NOMO-1 treated with dmso at 0.1 percent for 144 hours (cell line): ENCODE results near the gene TTI1.
A peak's percentile ranks its signal among the peaks of the same experiment; 100 is the strongest.

Source experiments
- DNase-seq: peaks from one replicate; lab custom pipeline; 2025; ENCODE audit not compliant: unreplicated experiment; lab: John Stamatoyannopoulos, UW

Gene TTI1

GRCh38 chr20:38055294-38055693 lies 22.0 kb upstream of the TTI1 start:
- no peak for DNase-seq

GRCh38 chr20:38054647-38055046 lies 21.4 kb upstream of the TTI1 start:
- no peak for DNase-seq

GRCh38 chr20:38052870-38053269 lies 19.6 kb upstream of the TTI1 start:
- DNase-seq = no peak

GRCh38 chr20:38050686-38051085 lies 17.4 kb upstream of the TTI1 start:
- DNase-seq = no peak

GRCh38 chr20:38049800-38050199 lies 16.5 kb upstream of the TTI1 start:
- DNase-seq = no peak

- DNase-seq = no peak
Measured at GRCh38 chr20:38046572-38046971, 13.3 kb upstream of the TTI1 start.

GRCh38 chr20:38044685-38045084 lies 11.4 kb upstream of the TTI1 start:
- DNase-seq = no peak

- DNase-seq = no peak
Measured at GRCh38 chr20:38043512-38044300, 10.4 kb upstream of the TTI1 start.

- no peak for DNase-seq
Measured at GRCh38 chr20:38040276-38040675, 7.0 kb upstream of the TTI1 start.

- no peak for DNase-seq
Measured at GRCh38 chr20:38036366-38036765, 3.1 kb upstream of the TTI1 start.

- no peak for DNase-seq
Measured at GRCh38 chr20:38034961-38035360, 1.7 kb upstream of the TTI1 start.

GRCh38 chr20:38034108-38034649 lies 923 bp upstream of the TTI1 start:
- no peak for DNase-seq

GRCh38 chr20:38032585-38033329 lies 499 bp downstream of the TTI1 start:
- peak; percentile 62 for DNase-seq

- DNase-seq = no peak
Measured at GRCh38 chr20:38031957-38032356, 1.3 kb downstream of the TTI1 start.

GRCh38 chr20:38029453-38029852 lies 3.8 kb downstream of the TTI1 start:
- no peak for DNase-seq

- no peak for DNase-seq
Measured at GRCh38 chr20:38024496-38024895, 8.8 kb downstream of the TTI1 start.

- no peak for DNase-seq
Measured at GRCh38 chr20:38023181-38024001, 9.9 kb downstream of the TTI1 start.

GRCh38 chr20:38021087-38021772 lies 12.0 kb downstream of the TTI1 start:
- no peak for DNase-seq

GRCh38 chr20:38018385-38018784 lies 14.9 kb downstream of the TTI1 start:
- DNase-seq = no peak

- no peak for DNase-seq
Measured at GRCh38 chr20:38017959-38018358, 15.3 kb downstream of the TTI1 start.

- no peak for DNase-seq
Measured at GRCh38 chr20:38013887-38014286, 19.4 kb downstream of the TTI1 start.
